ENCODE results near the gene NBEAL2. TPM values are rescaled to one million over a fixed set of nuclear protein-coding genes. Genes with fewer than 3 reads are reported as not detected.
A peak's percentile ranks its signal among the peaks of the same experiment; 100 is the strongest.

The NBEAL2 gene
- total RNA-seq, 1 experiment from 2014 or later, result 15.7 TPM

DNA sequence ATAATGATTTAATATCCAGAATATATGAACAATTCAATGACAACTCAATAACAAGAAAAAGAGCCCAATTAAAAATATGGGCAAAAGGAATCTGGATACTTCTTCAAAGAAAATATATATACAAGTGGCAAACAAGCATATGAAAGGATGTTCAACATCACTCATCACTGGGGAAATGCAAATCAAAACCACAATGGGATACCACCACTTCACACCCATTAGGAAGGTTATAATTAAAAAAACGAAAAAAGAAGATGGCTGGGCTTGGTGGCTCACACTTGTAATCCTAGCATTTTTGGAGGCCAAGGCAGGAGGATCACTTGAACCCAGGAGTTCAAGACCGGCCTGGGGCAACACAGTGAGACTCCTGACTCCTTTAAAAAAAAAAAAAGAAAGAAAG lies 7.1 kb upstream of the NBEAL2 start:
- POLR2A ChIA-PET (ENCODE audit: low non-redundant PET), result no interaction called here
- CTCF ChIA-PET, result no interaction called here
- TSS peak; percentile 20 for BruUV-seq (replicated peaks)

DNA sequence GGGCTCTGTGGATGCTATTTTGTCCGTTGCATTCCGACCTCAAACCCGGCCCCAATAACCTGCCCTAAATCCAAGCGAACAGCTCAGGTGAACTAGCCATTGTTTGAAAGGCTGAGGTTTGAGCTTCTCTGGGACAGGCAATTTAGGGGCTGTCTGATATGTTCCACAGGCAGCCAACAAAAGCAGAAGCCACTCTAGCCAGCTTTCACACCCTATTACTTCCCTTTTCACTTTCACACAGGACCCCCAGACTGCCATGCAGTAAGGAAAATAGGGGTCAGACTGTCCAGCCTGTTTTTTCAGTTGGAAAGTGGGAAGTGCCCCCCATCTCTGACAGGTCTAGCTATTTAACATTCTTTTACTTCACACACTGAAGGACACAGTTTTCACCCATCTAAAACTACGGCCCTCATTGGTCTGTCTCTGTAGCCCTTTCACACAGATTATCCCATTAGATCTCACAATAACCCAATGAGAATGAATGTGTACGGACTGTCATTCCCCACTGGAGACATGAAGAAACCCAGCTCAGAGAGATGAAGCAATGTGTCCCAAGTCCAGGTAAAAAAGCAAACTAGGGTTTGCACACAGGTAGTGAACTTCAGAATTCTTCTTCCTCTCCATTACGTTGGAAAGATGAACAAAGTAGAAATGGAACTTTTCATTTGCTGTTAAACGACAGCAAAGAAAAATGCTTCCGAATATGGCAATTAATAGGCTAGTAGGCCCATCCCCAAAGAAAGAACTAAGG lies 4.9 kb upstream of the NBEAL2 start:
- H3K27ac ChIP-seq (ENCODE audit: low read depth, low read length, poor library complexity, severe bottlenecking), result no peak overlapping the region
- H3K27me3 ChIP-seq (replicated peaks; ENCODE audit: insufficient read depth, low read depth, low read length, poor library complexity), result no peaks in the 10 kb centered on the region
- ChIA-PET CTCF (no interaction called here), POLR2A (ENCODE audit: low non-redundant PET) (no interaction called here)
- no peak for TF ChIP-seq EZH2 (IDR thresholded peaks at IDR 0.05; ENCODE audit: borderline replicate concordance, low read depth, low read length, poor library complexity, severe bottlenecking)
- TF ChIP-seq, protein P1, sequence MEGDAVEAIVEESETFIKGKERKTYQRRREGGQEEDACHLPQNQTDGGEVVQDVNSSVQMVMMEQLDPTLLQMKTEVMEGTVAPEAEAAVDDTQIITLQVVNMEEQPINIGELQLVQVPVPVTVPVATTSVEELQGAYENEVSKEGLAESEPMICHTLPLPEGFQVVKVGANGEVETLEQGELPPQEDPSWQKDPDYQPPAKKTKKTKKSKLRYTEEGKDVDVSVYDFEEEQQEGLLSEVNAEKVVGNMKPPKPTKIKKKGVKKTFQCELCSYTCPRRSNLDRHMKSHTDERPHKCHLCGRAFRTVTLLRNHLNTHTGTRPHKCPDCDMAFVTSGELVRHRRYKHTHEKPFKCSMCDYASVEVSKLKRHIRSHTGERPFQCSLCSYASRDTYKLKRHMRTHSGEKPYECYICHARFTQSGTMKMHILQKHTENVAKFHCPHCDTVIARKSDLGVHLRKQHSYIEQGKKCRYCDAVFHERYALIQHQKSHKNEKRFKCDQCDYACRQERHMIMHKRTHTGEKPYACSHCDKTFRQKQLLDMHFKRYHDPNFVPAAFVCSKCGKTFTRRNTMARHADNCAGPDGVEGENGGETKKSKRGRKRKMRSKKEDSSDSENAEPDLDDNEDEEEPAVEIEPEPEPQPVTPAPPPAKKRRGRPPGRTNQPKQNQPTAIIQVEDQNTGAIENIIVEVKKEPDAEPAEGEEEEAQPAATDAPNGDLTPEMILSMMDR (conservative IDR thresholded peaks at IDR 0.05; ENCODE audit: low read depth, low read length), result no peak
- BruUV-seq (replicated peaks), result TSS peak; percentile 28
- H3K9me3 ChIP-seq (ENCODE audit: low read depth, low read length, poor library complexity, severe bottlenecking), result no peaks in the 10 kb centered on the region
- H3K36me3 ChIP-seq (ENCODE audit: insufficient read depth, low read length, poor library complexity, severe bottlenecking), result no peaks in the 10 kb centered on the region
- intact Hi-C loops (cut with micrococcal nuclease; ENCODE audit: unreplicated experiment), result no loop called here
- H3K4me3 ChIP-seq (ENCODE audit: low read depth, low read length, poor library complexity, severe bottlenecking), result no peak overlapping the region
- DNase-seq (ENCODE audit: low spot score), result no peak
- no peaks in the 10 kb centered on the region for H3K4me1 ChIP-seq (ENCODE audit: insufficient read depth, low read length, poor library complexity, severe bottlenecking)

More for the DNA sequence above, 7.1 kb upstream of the NBEAL2 start:
- no peaks in the 10 kb centered on the region for H3K27me3 ChIP-seq (replicated peaks; ENCODE audit: insufficient read depth, low read depth, low read length, poor library complexity)
- no peak overlapping the region for H3K27ac ChIP-seq (ENCODE audit: low read depth, low read length, poor library complexity, severe bottlenecking)
- H3K4me3 ChIP-seq (ENCODE audit: low read depth, low read length, poor library complexity, severe bottlenecking), result no peak overlapping the region
- intact Hi-C loops (cut with micrococcal nuclease; ENCODE audit: unreplicated experiment), result no loop called here
- H3K9me3 ChIP-seq (ENCODE audit: low read depth, low read length, poor library complexity, severe bottlenecking), result no peaks in the 10 kb centered on the region
- no peak for TF ChIP-seq EZH2 (IDR thresholded peaks at IDR 0.05; ENCODE audit: borderline replicate concordance, low read depth, low read length, poor library complexity, severe bottlenecking)
- TF ChIP-seq, protein P1 (conservative IDR thresholded peaks at IDR 0.05; ENCODE audit: low read depth, low read length), result no peak
- no peak for DNase-seq (ENCODE audit: low spot score)
- H3K4me1 ChIP-seq (ENCODE audit: insufficient read depth, low read length, poor library complexity, severe bottlenecking), result no peaks in the 10 kb centered on the region
- H3K36me3 ChIP-seq (ENCODE audit: insufficient read depth, low read length, poor library complexity, severe bottlenecking), result no peaks in the 10 kb centered on the region

DNA sequence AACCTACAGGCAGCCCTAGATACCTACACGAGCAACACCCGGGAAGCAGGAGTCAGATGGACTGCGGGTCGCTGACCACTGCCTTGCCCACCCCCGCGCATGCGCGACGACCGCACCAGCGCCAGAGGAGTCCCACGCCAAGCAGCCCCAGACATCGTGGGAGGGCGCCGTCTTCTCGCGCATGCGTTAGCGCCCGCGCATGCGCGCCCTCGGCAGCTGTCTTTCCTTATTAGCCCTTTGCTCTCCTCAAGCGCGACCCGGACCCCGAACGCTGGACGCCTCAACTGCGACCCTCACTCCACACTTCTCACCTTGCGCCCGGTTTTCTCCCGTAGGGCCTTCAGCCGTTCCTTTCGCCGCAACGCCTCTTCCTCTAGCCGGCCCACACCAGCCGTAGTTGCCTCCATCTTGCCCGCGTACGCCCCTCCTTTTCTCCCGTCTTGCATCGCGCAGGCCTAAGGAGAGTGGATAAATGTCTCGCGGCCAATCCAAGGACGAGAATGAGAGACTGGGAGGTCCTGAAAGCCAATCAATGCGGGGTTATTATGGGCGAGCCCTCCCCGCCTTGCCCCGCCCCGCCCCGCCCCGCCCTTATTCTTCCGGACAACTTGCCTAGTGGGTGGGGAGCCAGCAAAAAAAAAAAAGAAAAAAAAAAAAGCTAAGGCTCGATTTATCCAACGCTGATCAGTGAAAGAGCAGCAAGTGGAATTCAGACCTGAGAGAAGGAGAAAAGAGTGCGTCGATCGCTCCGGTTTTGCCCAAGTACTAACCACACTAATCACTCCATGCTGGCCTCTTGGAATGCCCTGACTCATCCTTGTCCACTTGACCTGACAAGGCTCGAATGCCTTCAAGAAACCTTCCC lies 2.9 kb upstream of the NBEAL2 start, which contains the start of gene CCDC12:
CCDC12 (minus strand) TSS at position 420 of the 865 bp plus-strand sequence; CDS start at position 407, 13 bp downstream.
- Histone ChIP-seq H3K36me3 (ENCODE audit: insufficient read depth, low read length, poor library complexity, severe bottlenecking) (no peaks in the 10 kb centered on the region), H3K27ac (ENCODE audit: low read depth, low read length, poor library complexity, severe bottlenecking) (peak within 1 kb of the TSS; percentile 89), H3K4me3 (ENCODE audit: low read depth, low read length, poor library complexity, severe bottlenecking) (peak within 1 kb of the TSS; percentile 79), H3K9me3 (ENCODE audit: low read depth, low read length, poor library complexity, severe bottlenecking) (no peaks in the 10 kb centered on the region), H3K4me1 (ENCODE audit: insufficient read depth, low read length, poor library complexity, severe bottlenecking) (no peaks in the 10 kb centered on the region), H3K27me3 (replicated peaks; ENCODE audit: insufficient read depth, low read depth, low read length, poor library complexity) (no peaks in the 10 kb centered on the region)
- intact Hi-C loops (cut with micrococcal nuclease; ENCODE audit: unreplicated experiment), result no loop called here
- POLR2A ChIA-PET (ENCODE audit: low non-redundant PET), result interaction anchor here (0.5 to 0.7 kb wide), 9 partner anchors 8 to 502 kb away, joined by 3 to 11 read pairs (median 6); no protein-coding TSS in a partner anchor
- no TSS peak for BruUV-seq (replicated peaks)
- peak; percentile 95 for DNase-seq (ENCODE audit: low spot score)
- CTCF ChIA-PET, result interaction anchor here (0.7 kb wide), 1 partner anchor 91 kb away, joined by 5 read pairs; no protein-coding TSS in a partner anchor
- no peak for TF ChIP-seq EZH2 (IDR thresholded peaks at IDR 0.05; ENCODE audit: borderline replicate concordance, low read depth, low read length, poor library complexity, severe bottlenecking)
- TF ChIP-seq, protein P1 (conservative IDR thresholded peaks at IDR 0.05; ENCODE audit: low read depth, low read length), result no peak

All from A673 (cell line).